ENCODE results near the gene CDCA7L.

DNA sequence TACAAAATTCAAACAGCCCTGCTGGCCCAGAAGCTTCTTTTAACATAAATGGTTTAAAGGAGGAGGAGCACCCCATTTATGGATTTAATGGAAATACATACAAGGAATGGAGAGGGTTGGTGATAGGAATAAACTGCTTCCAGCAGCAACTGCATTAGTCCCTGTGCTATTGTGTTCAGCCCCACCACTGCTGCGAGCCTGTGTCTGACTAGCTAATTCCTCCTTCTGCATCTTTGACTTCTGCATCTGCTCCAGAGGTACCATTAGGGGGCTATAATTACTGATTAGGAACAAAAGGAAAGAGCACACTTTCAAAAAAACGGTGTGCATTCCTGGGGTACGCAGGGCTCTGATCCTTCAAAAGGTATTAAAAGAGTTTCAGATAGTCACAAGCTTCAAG, 24.8 kb downstream of the CDCA7L start:
- TF ChIP-seq, protein P1, sequence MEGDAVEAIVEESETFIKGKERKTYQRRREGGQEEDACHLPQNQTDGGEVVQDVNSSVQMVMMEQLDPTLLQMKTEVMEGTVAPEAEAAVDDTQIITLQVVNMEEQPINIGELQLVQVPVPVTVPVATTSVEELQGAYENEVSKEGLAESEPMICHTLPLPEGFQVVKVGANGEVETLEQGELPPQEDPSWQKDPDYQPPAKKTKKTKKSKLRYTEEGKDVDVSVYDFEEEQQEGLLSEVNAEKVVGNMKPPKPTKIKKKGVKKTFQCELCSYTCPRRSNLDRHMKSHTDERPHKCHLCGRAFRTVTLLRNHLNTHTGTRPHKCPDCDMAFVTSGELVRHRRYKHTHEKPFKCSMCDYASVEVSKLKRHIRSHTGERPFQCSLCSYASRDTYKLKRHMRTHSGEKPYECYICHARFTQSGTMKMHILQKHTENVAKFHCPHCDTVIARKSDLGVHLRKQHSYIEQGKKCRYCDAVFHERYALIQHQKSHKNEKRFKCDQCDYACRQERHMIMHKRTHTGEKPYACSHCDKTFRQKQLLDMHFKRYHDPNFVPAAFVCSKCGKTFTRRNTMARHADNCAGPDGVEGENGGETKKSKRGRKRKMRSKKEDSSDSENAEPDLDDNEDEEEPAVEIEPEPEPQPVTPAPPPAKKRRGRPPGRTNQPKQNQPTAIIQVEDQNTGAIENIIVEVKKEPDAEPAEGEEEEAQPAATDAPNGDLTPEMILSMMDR (IDR thresholded peaks at IDR 0.05; ENCODE audit: insufficient read depth, low read length, poor library complexity, severe bottlenecking) = no peak
- no peak for TF ChIP-seq EZH2phosphoT487 (conservative IDR thresholded peaks at IDR 0.05; ENCODE audit: low read length)
